Neural progenitor cell (in vitro differentiated cells): ENCODE measurements around the gene KLHL29. TPM values are rescaled to one million over a fixed set of nuclear protein-coding genes. Genes with fewer than 3 reads are reported as not detected.

ENCODE experiments used
- DNase-seq: peaks from one replicate; pipeline ENCODE4 v3.0.0-alpha.2; 2016; ENCODE audit warnings: low spot score
- H2AFZ ChIP-seq: fragments of 200-600 bp; sonication (generic); replicated peaks from 2 replicates; pipeline ENCODE4 v1.6.1; 2016; ENCODE audit warnings: antibody characterized with exemption
- H3F3A ChIP-seq: fragments of 200-600 bp; sonication (generic); 2 replicates; pipeline ENCODE4 v1.6.1; 2016; ENCODE audit warnings: antibody characterized with exemption, low read depth
- H3K27ac ChIP-seq: fragments of 200-600 bp; sonication (generic); 2 replicates; pipeline ENCODE4 v1.5.1; 2016; ENCODE audit warnings: mild to moderate bottlenecking
- H3K27me3 ChIP-seq: fragments of 200-600 bp; sonication (generic); 2 replicates; pipeline ENCODE4 v1.6.1; 2016; ENCODE audit warnings: mild to moderate bottlenecking, moderate library complexity
- H3K36me3 ChIP-seq: fragments of 200-600 bp; sonication (generic); 2 replicates; pipeline ENCODE4 v1.5.1; 2016
- H3K4me1 ChIP-seq: fragments of 200-600 bp; sonication (generic); 2 replicates; pipeline ENCODE4 v1.6.1; 2016; ENCODE audit warnings: mixed run types
- H3K4me2 ChIP-seq: fragments of 200-600 bp; sonication (generic); 2 replicates; pipeline ENCODE4 v1.6.1; 2016
- H3K4me3 ChIP-seq: fragments of 200-600 bp; sonication (generic); 2 replicates; pipeline ENCODE4 v1.5.1; 2016
- H3K79me2 ChIP-seq: fragments of 200-600 bp; sonication (generic); 2 replicates; pipeline ENCODE4 v1.6.1; 2016; ENCODE audit warnings: low read depth
- H3K9ac ChIP-seq: fragments of 200-600 bp; sonication (generic); 2 replicates; pipeline ENCODE4 v1.6.1; 2016
- H3K9me3 ChIP-seq: fragments of 200-600 bp; sonication (generic); 2 replicates; pipeline ENCODE4 v1.5.1; 2016; ENCODE audit warnings: low read depth
- H4K20me1 ChIP-seq: fragments of 200-600 bp; sonication (generic); 2 replicates; pipeline ENCODE4 v1.6.1; 2016; ENCODE audit warnings: low read depth
- H3K27ac Mint-ChIP-seq: 3 replicates; pipeline ENCODE4 v1.8.0; 2021; ENCODE audit warnings: mixed read lengths
- H3K27me3 Mint-ChIP-seq: 2 replicates; pipeline ENCODE4 v1.8.0; 2022; ENCODE audit warnings: low read depth, mild to moderate bottlenecking, inconsistent platforms, moderate library complexity, mixed read lengths; ENCODE audit not compliant: insufficient read depth
- H3K36me3 Mint-ChIP-seq: 3 replicates; pipeline ENCODE4 v1.8.0; 2021; ENCODE audit warnings: mixed read lengths
- H3K4me1 Mint-ChIP-seq: 3 replicates; pipeline ENCODE4 v1.8.0; 2021; ENCODE audit warnings: mixed read lengths
- H3K4me3 Mint-ChIP-seq: 3 replicates; pipeline ENCODE4 v1.8.0; 2021; ENCODE audit warnings: mild to moderate bottlenecking, moderate library complexity, mixed read lengths
- H3K9me3 Mint-ChIP-seq: 3 replicates; pipeline ENCODE4 v1.8.0; 2020; ENCODE audit warnings: mixed read lengths
- EZH2 ChIP-seq: fragments of 200-600 bp; sonication (generic); IDR thresholded peaks from 2 replicates; pipeline ENCODE4 v1.6.1; 2017; ENCODE audit warnings: antibody characterized with exemption, mild to moderate bottlenecking, moderate library complexity
- EZH2phosphoT487 ChIP-seq: fragments of 200-600 bp; sonication (generic); IDR thresholded peaks from 2 replicates; pipeline ENCODE4 v1.6.1; 2017; ENCODE audit warnings: antibody characterized with exemption
- total RNA-seq: library from RNA; depleted of rRNA; stranded (reverse); fragments of >200 nt; gene quantifications from 2 replicates; pipeline ENCODE4 v1.2.3, GENCODE V29; 2015; ENCODE audit warnings: low replicate concordance
- TF ChIP-seq, protein P1 (sequence below): fragments of 200-600 bp; sonication (generic); IDR thresholded peaks from 2 replicates; pipeline ENCODE4 v1.5.1; 2017; ENCODE audit warnings: antibody characterized with exemption, mild to moderate bottlenecking

Gene KLHL29
- total RNA-seq, 1 donor from 2014 or later, result 1.6 TPM

GRCh38 chr2:23718931-23719700 is 334.1 kb downstream of the KLHL29 start:
- H3F3A ChIP-seq, result no peaks in the 10 kb centered on the region
- H3K9me3 ChIP-seq, result peaks cover 13% of the 10 kb centered on the region
- no peaks in the 10 kb centered on the region for H3K27me3 Mint-ChIP-seq
- peaks cover 22% of the 10 kb centered on the region for H3K9me3 Mint-ChIP-seq
- no peak for DNase-seq
- no peaks in the 10 kb centered on the region for H4K20me1 ChIP-seq
- H3K27me3 ChIP-seq, result no peaks in the 10 kb centered on the region
- H3K79me2 ChIP-seq, result no peaks in the 10 kb centered on the region
- peaks cover 21% of the 10 kb centered on the region for H3K36me3 Mint-ChIP-seq
- no peak overlapping the region for H3K4me2 ChIP-seq
- H3K4me3 ChIP-seq, result no peak overlapping the region
- no peak overlapping the region for H3K4me3 Mint-ChIP-seq
- no peak overlapping the region for H3K9ac ChIP-seq
- H3K4me1 Mint-ChIP-seq, result no peaks in the 10 kb centered on the region
- no peaks in the 10 kb centered on the region for H3K4me1 ChIP-seq
- no peak overlapping the region for H3K27ac Mint-ChIP-seq
- no peaks in the 10 kb centered on the region for H3K36me3 ChIP-seq
- TF ChIP-seq EZH2 (no peak), EZH2phosphoT487 (no peak)
- TF ChIP-seq, protein P1, sequence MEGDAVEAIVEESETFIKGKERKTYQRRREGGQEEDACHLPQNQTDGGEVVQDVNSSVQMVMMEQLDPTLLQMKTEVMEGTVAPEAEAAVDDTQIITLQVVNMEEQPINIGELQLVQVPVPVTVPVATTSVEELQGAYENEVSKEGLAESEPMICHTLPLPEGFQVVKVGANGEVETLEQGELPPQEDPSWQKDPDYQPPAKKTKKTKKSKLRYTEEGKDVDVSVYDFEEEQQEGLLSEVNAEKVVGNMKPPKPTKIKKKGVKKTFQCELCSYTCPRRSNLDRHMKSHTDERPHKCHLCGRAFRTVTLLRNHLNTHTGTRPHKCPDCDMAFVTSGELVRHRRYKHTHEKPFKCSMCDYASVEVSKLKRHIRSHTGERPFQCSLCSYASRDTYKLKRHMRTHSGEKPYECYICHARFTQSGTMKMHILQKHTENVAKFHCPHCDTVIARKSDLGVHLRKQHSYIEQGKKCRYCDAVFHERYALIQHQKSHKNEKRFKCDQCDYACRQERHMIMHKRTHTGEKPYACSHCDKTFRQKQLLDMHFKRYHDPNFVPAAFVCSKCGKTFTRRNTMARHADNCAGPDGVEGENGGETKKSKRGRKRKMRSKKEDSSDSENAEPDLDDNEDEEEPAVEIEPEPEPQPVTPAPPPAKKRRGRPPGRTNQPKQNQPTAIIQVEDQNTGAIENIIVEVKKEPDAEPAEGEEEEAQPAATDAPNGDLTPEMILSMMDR, result no peak
- H3K27ac ChIP-seq, result no peak overlapping the region
- no peak overlapping the region for H2AFZ ChIP-seq

GRCh38 chr2:23719716-23720115 is 334.7 kb downstream of the KLHL29 start:
- Mint-ChIP-seq H3K9me3 (peaks cover 25% of the 10 kb centered on the region), H3K27ac (peak overlapping the region; percentile 11), H3K27me3 (no peaks in the 10 kb centered on the region), H3K4me1 (no peaks in the 10 kb centered on the region), H3K4me3 (no peak overlapping the region), H3K36me3 (peaks cover 24% of the 10 kb centered on the region)
- Histone ChIP-seq H3K36me3 (no peaks in the 10 kb centered on the region), H3K4me3 (no peak overlapping the region), H3K4me1 (no peaks in the 10 kb centered on the region), H3F3A (no peaks in the 10 kb centered on the region), H3K27me3 (no peaks in the 10 kb centered on the region), H3K9me3 (peaks cover 13% of the 10 kb centered on the region), H3K79me2 (no peaks in the 10 kb centered on the region), H3K27ac (no peak overlapping the region), H3K4me2 (no peak overlapping the region), H4K20me1 (no peaks in the 10 kb centered on the region), H3K9ac (no peak overlapping the region), H2AFZ (no peak overlapping the region)
- no peak for DNase-seq
- TF ChIP-seq, protein P1, result no peak
- TF ChIP-seq EZH2phosphoT487, result no peak
- no peak for TF ChIP-seq EZH2

- no peaks in the 10 kb centered on the region for H3F3A ChIP-seq
- H3K27ac Mint-ChIP-seq, result no peak overlapping the region
- no peak overlapping the region for H3K4me3 ChIP-seq
- no peak overlapping the region for H2AFZ ChIP-seq
- peaks cover 33% of the 10 kb centered on the region for H3K36me3 Mint-ChIP-seq
- no peaks in the 10 kb centered on the region for H4K20me1 ChIP-seq
- H3K4me1 Mint-ChIP-seq, result no peaks in the 10 kb centered on the region
- H3K4me2 ChIP-seq, result no peak overlapping the region
- H3K4me3 Mint-ChIP-seq, result no peak overlapping the region
- H3K27ac ChIP-seq, result no peak overlapping the region
- H3K27me3 ChIP-seq, result no peaks in the 10 kb centered on the region
- no peak overlapping the region for H3K9ac ChIP-seq
- H3K36me3 ChIP-seq, result peaks cover 5% of the 10 kb centered on the region
- no peak for DNase-seq
- peaks cover 13% of the 10 kb centered on the region for H3K9me3 ChIP-seq
- H3K4me1 ChIP-seq, result no peaks in the 10 kb centered on the region
- H3K79me2 ChIP-seq, result no peaks in the 10 kb centered on the region
- H3K27me3 Mint-ChIP-seq, result no peaks in the 10 kb centered on the region
- no peak for TF ChIP-seq EZH2
- TF ChIP-seq EZH2phosphoT487, result no peak
- TF ChIP-seq, protein P1, result no peak
- H3K9me3 Mint-ChIP-seq, result peaks cover 30% of the 10 kb centered on the region
These were observed 335.9 kb downstream of the KLHL29 start for GRCh38 chr2:23720705-23721453.
